D341Med (cell line): ENCODE results near the gene KRT82.
"Not testable (repeated sequence)": the region's sequence is repeated elsewhere in the genome, so short reads cannot be mapped to it uniquely, and the experiment has no call there.

Experiments used
- DNase-seq: peaks from one replicate; pipeline ENCODE4 v3.0.0; 2012; ENCODE audit warnings: low spot score

Gene KRT82

DNA sequence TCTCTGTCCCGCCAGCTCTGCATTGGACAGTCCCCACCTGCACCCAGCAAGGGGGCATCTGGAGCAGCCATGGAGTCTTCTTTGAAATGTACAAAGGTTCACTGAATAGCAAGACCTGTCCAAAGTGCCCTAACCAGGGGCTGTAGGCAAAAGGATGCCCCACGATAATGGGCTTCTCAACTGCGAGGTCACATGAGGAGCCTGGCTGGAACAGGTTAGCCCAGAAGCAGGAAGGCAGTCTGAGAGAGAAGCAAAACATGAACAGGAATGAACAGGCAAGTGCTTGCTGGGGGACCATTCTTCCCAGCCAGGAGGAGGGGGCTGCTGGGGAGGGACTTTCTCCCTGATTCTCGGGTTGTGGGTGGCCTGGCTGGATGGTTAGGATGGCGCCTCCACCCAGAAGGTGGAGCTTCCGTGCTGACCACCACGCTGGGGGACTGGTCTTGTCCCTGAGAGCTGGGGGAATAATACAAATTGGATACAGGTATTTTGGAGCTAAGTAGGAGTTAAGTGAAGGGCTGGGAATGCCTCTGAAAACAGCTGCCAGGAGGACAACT lies 46.0 kb downstream of the KRT82 start:
- no peak for DNase-seq

DNA sequence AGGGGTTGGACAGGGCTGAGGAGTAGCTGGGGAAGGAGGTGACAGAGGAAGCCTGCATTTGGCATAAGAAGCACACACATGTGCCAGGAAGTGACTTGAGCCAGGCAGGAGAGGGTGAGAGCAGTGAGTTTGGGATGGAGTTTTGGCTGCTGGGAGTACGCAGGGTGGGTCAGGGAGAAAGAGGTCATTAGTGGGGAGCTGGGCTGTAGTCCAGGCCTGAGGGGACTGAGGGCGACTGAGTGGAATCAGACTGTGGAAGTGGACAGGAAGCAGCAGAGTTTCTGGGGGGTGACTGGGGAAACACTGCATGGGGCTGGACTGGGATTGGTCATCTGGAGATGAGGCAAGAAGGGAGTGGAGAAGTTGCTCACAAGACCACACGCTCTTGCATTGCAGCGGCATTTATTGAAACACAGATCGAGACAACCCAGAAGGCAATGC lies 46.5 kb downstream of the KRT82 start:
- DNase-seq: no peak

DNA sequence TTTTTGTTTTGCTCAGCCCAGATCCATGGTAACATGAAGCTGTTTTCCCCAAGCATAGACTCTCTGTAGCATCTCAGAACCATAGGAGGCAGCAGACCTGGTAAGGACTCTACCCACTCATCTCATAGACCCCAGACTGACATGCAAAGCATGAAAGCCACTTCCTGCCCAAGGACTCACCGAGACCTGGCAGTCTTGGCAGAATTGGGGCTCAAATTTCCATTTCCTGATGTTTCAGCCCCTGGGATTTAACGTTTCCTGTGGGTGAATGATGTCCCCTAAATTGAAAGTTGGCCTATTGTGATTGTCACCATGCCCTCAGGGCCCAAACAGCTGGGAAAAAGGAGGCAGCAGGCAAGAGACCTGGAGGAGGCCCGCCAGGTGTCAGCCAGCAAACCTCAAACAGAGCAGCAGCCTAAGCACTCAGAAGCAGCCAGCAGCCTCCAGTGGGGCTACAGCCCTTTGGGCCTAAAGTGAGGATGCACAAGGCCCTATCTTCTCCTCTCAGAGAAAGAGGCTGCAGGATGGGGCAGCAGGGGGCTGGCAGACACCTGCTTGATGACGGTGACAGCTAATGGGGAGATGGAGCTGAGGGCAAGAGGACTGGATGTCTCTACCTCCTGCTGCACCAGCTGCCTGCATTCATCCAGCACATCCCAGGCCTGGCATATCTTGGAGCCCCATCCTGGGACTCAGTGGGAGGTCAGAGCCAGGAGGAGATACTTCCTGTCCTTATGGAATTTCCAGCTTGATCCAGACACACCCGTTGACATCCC lies 47.4 kb downstream of the KRT82 start:
- no peak for DNase-seq

DNA sequence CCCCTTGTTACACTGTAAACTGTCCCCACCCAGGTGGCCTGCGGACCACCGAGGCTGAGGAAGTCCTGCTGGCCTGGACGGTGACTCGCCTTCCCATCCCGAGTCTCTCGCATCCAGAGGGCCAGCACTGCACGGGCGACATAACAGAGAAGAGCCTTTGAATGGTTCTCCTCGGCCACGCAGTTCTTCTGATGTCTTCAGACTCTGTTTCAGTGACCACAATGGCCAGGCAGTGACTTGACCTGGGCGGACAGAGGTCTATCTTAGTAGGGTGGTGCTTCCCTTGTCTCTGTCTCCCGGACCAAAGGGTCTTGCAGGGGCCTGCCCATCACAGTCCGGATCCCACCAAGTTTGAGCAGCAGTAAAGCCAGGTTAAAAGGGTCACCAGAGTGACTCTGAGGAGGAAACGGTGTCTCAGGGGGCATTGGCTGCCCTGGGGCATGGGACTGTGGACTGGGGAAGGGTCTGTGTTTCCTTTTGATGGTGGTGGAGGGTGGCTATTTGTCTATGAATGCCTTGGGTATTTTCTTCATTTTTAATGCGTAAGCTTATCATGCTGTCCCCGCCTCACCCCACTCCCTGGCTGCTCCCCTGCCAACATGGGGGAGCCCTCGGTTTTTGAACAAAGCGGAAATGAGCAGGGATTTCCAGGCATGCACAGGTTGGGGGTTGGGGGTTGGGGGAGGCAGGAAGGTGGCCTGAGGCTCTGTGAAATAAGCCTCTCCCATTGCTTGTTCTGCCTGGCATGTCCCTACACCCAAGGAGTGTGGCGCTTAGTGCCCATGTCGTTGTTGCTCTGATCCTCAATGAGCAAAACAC lies 49.2 kb downstream of the KRT82 start:
- no peak for DNase-seq

DNA sequence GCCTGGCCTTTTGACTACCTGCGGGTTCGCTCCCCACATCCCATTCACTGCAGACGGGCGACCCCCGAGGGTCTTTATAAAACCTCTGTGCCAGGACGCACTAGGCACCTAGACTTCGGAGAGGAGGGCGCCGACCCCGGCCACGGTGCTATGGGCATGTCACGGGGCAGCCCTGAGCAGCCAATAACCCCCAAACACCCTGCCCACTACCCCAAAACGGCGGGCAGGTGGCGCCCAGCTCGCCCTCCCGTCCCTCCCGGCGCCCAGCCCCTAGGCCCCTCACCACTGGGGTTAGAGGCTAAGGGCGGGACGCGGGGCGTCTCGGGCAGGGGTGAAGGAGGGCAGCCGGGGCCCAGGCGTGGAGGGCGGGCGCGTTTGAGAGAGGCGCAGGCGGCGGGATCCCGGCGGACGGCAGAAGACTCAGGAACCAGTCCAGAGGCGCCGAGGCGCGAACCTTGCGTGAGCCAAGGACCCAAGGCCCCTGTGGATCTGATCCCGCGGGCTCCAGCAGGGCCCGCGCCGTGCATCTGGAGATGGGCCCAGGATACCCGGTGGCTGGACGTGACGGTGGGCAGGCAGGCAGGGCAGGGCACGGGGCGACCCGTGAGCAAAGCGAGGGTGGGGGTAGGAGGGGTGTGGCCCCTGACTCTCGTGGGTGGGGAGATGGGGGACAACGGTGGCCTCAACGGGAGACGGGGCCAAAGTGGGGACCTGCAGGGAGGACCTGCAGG lies 49.9 kb downstream of the KRT82 start:
- no peak for DNase-seq

DNA sequence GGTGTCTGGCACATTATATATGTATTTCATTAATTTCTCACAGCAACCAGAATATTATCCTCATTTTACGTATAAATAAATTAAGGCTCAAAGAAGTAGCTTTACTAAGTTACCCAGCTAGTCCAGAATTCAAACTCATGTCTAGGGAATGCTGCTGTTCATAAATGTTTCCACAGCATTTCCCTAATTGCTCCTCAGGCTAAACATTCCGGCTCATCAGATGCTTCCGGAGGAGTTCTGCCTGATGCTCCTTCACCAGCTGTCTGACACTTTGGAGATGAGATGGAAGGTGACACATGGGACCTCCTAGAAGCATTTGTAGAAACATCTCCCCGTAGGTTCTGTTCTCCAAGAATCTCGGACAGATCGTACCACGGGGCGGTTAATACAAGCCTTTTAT lies 51.0 kb downstream of the KRT82 start:
- DNase-seq: no peak

DNA sequence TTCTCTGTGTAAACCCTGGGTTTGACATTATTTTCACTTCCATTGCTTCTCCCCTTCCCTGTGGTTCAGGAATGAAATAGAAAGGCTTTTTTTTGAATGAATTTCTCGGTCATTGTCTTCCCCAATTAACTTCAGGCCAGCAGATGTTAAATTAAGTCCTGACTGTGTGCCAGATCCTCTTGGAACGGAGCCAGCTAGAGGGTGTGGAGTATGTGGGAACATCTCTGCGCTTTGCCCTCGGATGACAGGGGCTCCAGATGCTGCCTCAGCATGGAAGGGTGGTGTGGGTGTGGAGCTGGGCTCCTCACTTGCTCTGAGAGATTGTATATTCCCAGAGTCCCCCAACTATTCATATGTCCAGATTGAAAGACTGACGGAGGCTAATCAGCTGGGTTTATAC lies 51.9 kb downstream of the KRT82 start:
- DNase-seq: no peak

DNA sequence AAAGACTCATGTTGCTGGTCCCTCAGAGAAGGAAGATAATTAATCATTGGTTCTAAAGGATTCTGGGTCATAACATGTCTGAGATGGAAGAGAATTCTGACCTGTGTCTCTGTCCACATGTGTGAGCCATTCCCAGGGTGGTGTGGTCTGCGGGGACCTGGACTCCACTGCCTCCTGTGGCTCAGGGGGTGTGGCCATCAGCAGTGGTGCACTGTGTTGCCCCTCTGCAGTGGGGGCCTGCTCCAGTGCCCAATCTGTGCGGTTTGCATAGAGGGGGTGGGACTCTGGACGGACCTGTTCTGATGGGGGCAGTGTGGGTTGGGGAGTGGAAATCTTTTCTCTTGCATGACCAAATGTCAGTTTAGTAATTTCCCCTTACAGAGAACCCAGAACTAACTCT lies 52.4 kb downstream of the KRT82 start:
- no peak for DNase-seq

DNA sequence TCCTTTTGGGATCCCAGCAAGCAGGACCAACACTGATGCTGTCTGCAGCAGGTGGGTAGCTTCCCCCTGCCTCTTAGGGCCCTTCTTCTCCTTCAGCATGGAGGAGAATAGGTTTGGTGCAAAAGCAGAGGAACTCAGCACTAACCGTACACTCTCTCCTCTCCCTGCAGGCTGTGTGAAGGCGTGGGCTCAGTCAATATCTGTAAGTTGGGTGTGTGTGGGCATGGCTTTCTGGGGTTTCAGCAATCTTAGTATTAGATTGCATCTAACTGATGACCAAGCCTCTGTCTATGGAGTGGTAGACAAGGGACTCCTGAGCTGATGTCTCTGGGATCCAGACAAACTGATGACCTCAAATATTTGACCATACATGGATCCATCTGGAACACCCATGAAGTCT lies 53.2 kb downstream of the KRT82 start:
- no peak for DNase-seq

DNA sequence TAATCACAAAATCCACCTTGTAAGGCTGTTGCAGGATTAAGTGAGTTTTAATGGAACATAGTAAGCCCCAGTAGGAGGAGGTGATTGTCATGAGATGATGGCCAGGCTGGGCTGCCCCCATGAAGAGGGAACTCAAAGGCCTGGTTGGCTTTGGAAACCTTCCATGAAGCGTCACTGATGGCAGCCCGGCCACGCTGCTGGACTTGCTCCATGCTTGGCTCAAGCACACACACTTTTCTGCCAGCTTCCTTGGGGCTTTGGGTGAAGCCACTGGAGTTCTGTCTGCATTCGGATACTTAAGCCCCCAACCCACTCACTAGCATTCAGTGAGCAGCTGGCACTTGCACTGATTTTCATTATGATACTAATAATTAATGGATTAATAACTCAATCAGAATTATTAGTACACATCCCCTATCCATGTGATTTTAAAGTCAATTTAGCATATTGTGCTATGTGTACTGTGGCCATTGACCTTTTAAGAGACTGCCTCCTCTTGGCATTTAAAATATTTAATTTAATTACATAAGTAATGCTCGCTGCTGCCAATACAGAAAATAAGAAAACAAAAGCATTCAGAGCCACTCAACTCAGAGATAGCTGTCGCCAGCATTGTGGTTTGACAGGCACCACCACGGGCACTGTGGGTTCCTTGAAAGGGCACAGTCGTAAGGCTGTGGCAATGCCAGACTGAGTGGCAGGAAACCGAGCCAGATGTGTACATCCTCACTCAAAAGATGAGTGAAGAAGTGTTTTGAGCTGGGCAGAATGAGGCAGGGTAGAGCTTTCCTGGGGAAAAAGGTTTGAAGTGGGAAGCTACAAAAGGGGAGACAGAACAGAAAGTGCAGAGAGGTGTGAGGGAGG lies 54.7 kb downstream of the KRT82 start:
- no peak for DNase-seq

DNA sequence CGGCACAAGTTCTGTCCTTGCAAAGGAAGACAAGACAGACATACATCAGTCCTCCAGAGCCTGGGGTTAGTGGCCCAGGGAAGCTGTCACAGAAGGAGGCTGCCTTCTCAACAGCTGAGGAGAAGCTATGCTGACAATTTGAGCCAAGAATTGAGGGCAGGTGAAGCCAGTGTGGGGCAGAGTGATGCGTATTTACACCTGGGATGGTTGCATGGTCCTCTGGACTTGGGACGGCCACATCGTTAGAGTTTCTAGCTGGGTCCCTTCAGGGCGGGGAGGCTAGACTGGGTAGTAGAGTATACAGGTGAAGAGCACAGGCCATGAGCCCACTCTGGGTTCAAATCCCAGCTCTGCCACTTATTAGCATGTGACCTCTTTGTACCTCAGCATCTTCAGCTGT lies 55.3 kb downstream of the KRT82 start:
- no peak for DNase-seq

DNA sequence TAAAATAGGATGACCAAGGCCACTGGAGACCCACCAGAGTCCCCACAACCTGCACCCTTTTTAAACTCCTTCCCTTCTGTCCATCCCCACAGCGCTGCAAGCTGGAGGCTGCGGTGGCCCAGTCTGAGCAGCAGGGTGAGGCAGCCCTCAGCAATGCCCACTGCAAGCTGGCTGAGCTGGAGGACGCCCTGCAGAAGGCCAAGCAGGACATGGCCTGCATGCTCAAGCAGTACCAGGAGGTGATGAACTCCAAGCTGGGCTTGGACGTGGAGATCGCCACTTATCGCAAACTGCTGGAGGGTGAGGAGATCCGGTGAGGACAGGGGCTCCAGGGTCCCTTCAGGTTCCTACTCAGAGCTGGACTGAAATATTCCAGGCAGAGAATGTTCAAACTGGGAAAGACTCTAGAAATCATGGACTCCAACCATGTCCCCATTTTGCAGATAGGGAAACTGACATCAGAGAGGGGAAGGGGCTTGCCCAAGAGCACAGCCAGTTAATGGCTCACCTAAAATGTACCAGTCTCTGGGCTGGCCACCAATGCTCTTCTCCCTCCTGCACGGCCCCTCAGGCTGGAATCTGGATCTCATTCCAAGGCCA lies 56.0 kb downstream of the KRT82 start:
- no peak for DNase-seq

DNA sequence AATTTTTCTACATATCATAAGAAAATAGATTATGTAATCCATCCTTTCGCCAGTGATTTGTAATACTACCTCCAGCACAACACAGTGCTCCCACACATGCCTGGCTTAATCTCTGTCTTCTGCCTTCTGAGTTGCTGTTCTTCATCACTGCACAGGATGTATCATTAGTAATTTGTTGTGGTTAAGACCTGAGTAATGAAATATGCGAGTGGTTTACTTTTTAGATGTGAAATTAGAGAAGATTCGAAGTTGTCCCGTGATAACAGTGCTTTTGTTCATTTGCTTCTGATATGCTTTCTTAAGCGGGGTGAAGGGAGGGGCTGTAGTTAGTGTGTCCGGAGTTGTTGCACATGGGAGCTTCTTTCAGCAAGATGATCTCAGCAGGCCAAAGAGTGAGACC lies 56.9 kb downstream of the KRT82 start:
- no peak for DNase-seq

DNA sequence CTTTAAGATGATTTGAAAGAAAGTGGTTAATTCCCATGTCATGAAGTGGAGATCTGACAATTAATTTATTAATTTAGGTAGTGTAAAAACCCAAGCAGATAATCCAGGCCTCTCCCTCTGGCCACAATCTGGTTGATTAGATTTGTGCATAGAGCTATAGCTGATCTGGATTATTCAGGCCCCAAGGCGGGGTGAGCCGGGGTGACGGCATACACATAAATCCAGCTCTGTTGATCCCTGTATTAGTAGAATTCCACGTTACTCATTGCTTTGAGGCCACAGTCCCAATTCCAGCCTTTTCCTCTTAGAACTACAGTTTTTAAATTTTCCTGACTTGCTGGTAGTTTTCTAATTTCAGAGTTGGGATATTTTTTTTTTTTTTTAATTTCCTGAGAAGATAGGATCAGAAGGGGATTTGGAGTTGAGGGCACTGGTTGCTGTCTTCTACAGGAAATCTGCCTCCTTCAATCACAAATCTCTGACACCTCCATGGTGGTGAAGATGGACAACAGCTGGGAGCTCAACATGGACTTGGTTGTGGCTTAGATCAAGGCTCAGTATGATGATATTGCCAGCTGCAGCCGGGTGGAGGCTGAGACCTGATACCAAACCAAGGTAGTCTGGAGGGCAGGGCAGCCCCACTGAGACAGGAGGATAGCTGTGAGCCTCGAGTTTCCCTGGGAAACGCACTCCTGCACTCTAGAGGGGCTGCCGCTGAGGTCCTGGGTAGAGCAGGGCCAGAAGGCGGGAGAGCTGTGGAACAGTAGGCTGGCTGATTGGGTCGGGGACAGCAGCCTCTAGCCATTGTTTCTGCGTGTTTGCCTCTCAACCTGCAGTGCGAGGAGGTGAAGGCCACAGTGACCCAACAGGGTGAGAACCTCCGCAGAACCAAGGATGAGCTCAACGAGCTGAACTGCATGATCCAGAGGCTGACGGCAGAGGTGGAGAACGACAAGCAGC lies 58.3 kb downstream of the KRT82 start:
- peak; percentile 74 for DNase-seq

DNA sequence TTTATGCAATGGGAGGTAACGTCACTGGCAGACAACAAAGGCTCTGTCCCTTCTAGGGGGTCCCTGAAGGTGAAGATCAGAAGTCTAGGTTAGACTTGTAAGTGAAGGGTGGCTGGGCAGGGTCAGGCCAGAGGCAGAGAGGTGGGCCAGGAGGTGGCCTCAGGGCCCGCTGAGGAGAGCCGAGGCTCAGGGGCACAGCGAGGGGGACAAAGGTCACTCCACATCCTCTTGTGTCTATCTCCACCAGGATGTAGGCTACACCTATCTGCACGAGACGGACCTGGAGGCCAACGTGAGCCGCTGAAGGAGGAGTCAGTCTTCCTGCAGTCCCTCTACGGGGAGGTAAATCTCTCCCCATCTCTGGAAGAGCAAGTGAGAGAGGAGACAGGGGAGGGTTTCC lies 59.1 kb downstream of the KRT82 start:
- no peak for DNase-seq

DNA sequence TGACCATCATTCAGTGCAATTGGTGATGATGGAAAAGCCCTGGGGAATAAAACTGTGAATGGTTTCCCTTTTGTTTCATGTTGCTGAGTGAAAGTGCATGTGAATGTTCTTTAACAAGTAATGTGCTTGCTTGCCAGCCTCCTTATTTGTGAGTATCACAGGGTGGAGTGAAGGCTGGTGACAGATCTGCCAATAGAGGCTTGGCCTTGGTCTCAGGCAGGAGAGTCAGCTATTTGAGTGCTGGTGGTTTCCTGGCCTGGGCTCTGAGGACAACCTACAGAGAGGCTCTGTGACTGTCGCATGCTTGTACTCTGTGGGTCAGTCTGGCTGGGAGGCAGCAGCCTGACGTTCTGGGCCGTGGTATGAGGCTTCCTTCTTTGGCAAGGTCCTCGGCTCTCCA lies 59.5 kb downstream of the KRT82 start:
- DNase-seq: no peak

DNA sequence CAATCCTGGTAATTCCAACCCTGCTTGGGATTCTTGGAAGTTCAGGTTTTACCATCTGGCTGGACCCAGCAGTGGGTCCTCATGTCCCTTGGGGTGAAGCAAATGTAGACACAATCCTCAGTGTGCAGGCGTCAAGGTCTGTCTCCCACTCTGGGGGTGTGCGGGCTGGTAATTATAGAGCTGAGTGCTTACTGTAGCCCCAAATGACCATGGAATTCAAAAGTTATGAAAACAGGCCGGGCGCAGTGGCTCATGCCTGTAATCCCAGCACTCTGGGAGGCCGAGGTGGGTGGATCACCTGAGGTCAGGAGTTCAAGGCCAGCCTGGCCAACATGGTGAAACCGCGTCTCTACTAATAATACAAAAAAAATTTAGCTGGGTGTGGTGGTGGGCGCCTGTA lies 61.1 kb downstream of the KRT82 start:
- DNase-seq: not testable (repeated sequence)

DNA sequence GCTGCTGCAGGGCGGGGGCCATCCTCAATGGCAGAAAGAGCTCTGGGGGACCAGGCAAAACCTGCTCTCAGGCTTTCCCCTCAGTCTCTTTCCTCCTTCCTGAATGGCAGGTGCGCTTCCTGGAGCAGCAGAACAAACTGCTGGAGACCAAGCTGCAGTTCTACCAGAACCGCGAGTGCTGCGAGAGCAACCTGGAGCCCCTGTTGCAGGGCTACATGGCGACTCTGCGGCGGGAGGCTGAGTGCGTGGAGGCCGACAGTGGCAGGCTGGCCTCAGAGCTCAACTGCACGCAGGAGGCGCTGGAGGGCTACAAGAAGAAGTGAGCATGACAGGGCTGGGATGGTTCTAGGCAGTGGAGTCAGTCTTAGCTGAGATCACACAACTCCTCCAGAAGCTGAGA lies 62.0 kb downstream of the KRT82 start:
- no peak for DNase-seq
